ES-I3 (cell line): Measurements from ENCODE around the gene ATP1B1.

Experiments used
- H3K36me3 ChIP-seq: 2 replicates; pipeline ENCODE4 v1.6.1; 2013; ENCODE audit warnings: mild to moderate bottlenecking, low read length, control low read depth, moderate library complexity; ENCODE audit not compliant: insufficient read depth
- H3K4me1 ChIP-seq: 2 replicates; pipeline ENCODE4 v1.6.1; 2013; ENCODE audit warnings: mild to moderate bottlenecking, control low read depth, low read length; ENCODE audit not compliant: insufficient read depth
- H3K9ac ChIP-seq: 2 replicates; pipeline ENCODE4 v1.6.1; 2013; ENCODE audit warnings: low read depth, mild to moderate bottlenecking, low read length, moderate library complexity
- H3K9me3 ChIP-seq: 2 replicates; pipeline ENCODE4 v1.6.1; 2013; ENCODE audit warnings: mild to moderate bottlenecking, low read length, moderate library complexity; ENCODE audit not compliant: control insufficient read depth, insufficient read depth

Gene ATP1B1

GRCh38 chr1:169106095-169106920, at the start of gene ATP1B1:
ATP1B1 (plus strand) TSS chr1:169106690; CDS start chr1:169106830, 140 bp downstream.
- H3K36me3 ChIP-seq = no peaks in the 10 kb centered on the region
- H3K9me3 ChIP-seq = no peaks in the 10 kb centered on the region
- H3K9ac ChIP-seq = peak within 1 kb of the TSS; percentile 86
- H3K4me1 ChIP-seq = peaks cover 56% of the 10 kb centered on the region

- H3K36me3 ChIP-seq = no peaks in the 10 kb centered on the region
- no peak overlapping the region for H3K9ac ChIP-seq
- H3K9me3 ChIP-seq = no peaks in the 10 kb centered on the region; the same call in 1 of the 2 replicates
- no peaks in the 10 kb centered on the region for H3K4me1 ChIP-seq
Measured at GRCh38 chr1:169059421-169059820, 47.1 kb upstream of the ATP1B1 start.

GRCh38 chr1:169060043-169060722, 46.3 kb upstream of the ATP1B1 start:
- Histone ChIP-seq H3K9ac (no peak overlapping the region), H3K9me3 (no peaks in the 10 kb centered on the region; the same call in 1 of the 2 replicates), H3K36me3 (no peaks in the 10 kb centered on the region)

GRCh38 chr1:169060919-169061639, 45.4 kb upstream of the ATP1B1 start:
- Histone ChIP-seq H3K9me3 (no peaks in the 10 kb centered on the region; the same call in 1 of the 2 replicates), H3K4me1 (no peaks in the 10 kb centered on the region), H3K9ac (no peak overlapping the region), H3K36me3 (no peaks in the 10 kb centered on the region)

More at GRCh38 chr1:169060043-169060722, 46.3 kb upstream of the ATP1B1 start:
- H3K4me1 ChIP-seq = no peaks in the 10 kb centered on the region

DNA sequence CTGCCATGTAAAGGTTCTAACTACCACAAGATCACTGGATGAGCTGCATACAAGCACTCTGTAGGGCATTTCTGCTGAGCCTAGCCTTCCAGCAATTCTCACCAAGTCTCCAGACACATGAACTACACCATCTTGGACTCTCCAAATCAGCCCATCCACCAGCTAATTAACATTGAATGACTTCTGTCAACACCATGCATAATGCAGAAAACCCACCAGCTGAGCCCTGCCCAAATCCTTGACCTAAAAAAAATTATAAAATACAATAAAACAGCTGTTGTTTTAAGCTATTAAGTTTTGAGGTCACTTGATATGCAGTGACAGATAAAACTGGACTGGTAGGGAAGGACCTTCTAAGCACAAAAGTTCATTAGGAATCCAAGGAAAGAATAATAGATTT, 44.3 kb upstream of the ATP1B1 start:
- no peaks in the 10 kb centered on the region for H3K36me3 ChIP-seq
- H3K4me1 ChIP-seq = no peaks in the 10 kb centered on the region
- H3K9ac ChIP-seq = no peak overlapping the region
- no peaks in the 10 kb centered on the region; the same call in 1 of the 2 replicates for H3K9me3 ChIP-seq

GRCh38 chr1:169064103-169064502, 42.4 kb upstream of the ATP1B1 start:
- Histone ChIP-seq H3K4me1 (no peaks in the 10 kb centered on the region), H3K36me3 (no peaks in the 10 kb centered on the region), H3K9ac (no peak overlapping the region), H3K9me3 (no peaks in the 10 kb centered on the region; the same call in 1 of the 2 replicates)

DNA sequence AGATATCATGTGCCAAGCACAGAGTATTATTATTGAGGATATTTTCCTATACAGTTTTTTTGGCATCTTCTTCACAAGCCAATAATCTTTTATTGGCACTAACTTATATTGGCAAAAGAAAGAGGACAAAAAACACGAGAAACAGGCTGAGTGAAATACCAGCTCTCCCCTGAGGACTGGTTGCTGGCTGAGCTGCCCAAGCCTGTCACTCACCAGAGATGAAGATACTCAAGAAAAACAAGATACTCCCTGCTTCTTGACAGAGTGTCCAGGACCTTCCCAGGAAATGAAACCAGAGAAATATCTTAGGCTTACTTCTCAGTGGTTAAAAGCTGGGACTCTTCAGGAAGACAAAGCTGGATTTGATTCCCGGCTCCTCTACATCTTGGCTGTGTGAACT, 35.9 kb upstream of the ATP1B1 start:
- Histone ChIP-seq H3K9me3 (no peaks in the 10 kb centered on the region; the same call in 1 of the 2 replicates), H3K9ac (no peak overlapping the region), H3K36me3 (no peaks in the 10 kb centered on the region), H3K4me1 (no peaks in the 10 kb centered on the region)

DNA sequence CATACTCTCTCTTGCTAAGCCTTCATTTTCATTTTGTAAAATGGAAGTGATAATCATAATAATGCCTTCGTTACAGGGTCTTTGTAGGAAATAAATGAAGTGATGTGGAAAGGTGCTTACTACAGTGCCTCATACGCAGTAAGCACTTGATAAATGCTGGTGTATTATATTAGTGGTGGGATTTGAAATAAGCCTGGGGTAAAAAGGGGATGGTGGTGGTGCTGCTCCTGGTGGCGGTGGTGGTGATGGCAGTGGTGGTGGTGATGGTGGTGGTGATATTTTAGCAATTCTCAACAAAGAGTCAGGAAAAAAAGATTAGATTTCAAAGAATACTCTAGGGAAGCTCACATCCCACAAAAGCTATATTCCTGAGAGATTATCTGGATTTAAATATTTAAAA, 35.5 kb upstream of the ATP1B1 start:
- Histone ChIP-seq H3K9ac (no peak overlapping the region), H3K4me1 (no peaks in the 10 kb centered on the region), H3K9me3 (no peaks in the 10 kb centered on the region; the same call in 1 of the 2 replicates), H3K36me3 (no peaks in the 10 kb centered on the region)

- Histone ChIP-seq H3K4me1 (no peaks in the 10 kb centered on the region), H3K9ac (no peak overlapping the region), H3K36me3 (no peaks in the 10 kb centered on the region)
Measured at GRCh38 chr1:169072945-169073725, 33.4 kb upstream of the ATP1B1 start.

GRCh38 chr1:169078163-169078883, 28.2 kb upstream of the ATP1B1 start:
- Histone ChIP-seq H3K9ac (no peak overlapping the region), H3K9me3 (no peaks in the 10 kb centered on the region), H3K4me1 (no peaks in the 10 kb centered on the region), H3K36me3 (no peaks in the 10 kb centered on the region)

More at GRCh38 chr1:169072945-169073725, 33.4 kb upstream of the ATP1B1 start:
- no peaks in the 10 kb centered on the region for H3K9me3 ChIP-seq

- Histone ChIP-seq H3K4me1 (no peaks in the 10 kb centered on the region), H3K9ac (no peak overlapping the region), H3K9me3 (no peaks in the 10 kb centered on the region), H3K36me3 (no peaks in the 10 kb centered on the region)
Measured at GRCh38 chr1:169081503-169082123, 24.9 kb upstream of the ATP1B1 start.

- Histone ChIP-seq H3K9me3 (no peaks in the 10 kb centered on the region), H3K36me3 (no peaks in the 10 kb centered on the region), H3K4me1 (no peaks in the 10 kb centered on the region), H3K9ac (no peak overlapping the region)
Measured at GRCh38 chr1:169085911-169086310, 20.6 kb upstream of the ATP1B1 start.
